ENCODE data around the gene CAPS. TPM values are rescaled to one million over a fixed set of nuclear protein-coding genes. Genes with fewer than 3 reads are reported as not detected.
A peak's percentile ranks its signal among the peaks of the same experiment; 100 is the strongest.

Gene CAPS
- total and polyA plus RNA-seq, 7 donors = 3.6 to 18.6 (median 8.4) TPM

DNA sequence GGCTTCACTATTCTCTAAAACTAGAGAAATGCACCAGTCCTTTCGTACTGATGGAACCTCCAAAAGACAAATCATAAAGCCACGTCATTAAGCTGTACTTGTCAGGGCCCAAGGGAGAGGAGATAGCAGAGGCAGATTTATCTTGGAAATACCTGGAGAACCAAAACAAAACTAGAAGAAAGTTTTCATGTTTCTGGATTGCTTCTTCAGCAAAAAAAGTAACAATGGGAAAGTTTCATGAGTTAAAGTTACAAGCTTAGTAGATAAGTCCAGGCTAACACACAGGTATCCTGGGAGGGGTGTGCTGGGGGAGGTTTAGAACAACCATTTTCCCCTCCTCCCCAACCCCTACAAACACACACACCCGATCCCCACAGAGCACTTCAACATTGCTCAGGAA lies 42.3 kb downstream of the CAPS start:
- 77 to 84% methylated on average over 3 of the region's 3 CpGs for WGBS, 2 donors
- no peak for DNase-seq
- Histone ChIP-seq H3K4me1 (peaks cover 0 to 99% (median 81%) of the 10 kb centered on the region in 4 donors), H3K27ac (peak overlapping the region; percentile 82 to 92 (median 88)), H3K36me3 (no peaks in the 10 kb centered on the region), H3K9me3 (no peaks in the 10 kb centered on the region), H3K4me3 (no peak overlapping the region), H3K27me3 (no peaks in the 10 kb centered on the region)
- intact Hi-C loops (cut with DNase I) = no loop called here
- TF ChIP-seq POLR2A (IDR thresholded peaks at IDR 0.05) (no peak), POLR2AphosphoS5 (IDR thresholded peaks at IDR 0.05) (no peak), EP300 (IDR thresholded peaks at IDR 0.05) (no peak)
- TF ChIP-seq, protein P1, sequence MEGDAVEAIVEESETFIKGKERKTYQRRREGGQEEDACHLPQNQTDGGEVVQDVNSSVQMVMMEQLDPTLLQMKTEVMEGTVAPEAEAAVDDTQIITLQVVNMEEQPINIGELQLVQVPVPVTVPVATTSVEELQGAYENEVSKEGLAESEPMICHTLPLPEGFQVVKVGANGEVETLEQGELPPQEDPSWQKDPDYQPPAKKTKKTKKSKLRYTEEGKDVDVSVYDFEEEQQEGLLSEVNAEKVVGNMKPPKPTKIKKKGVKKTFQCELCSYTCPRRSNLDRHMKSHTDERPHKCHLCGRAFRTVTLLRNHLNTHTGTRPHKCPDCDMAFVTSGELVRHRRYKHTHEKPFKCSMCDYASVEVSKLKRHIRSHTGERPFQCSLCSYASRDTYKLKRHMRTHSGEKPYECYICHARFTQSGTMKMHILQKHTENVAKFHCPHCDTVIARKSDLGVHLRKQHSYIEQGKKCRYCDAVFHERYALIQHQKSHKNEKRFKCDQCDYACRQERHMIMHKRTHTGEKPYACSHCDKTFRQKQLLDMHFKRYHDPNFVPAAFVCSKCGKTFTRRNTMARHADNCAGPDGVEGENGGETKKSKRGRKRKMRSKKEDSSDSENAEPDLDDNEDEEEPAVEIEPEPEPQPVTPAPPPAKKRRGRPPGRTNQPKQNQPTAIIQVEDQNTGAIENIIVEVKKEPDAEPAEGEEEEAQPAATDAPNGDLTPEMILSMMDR (IDR thresholded peaks at IDR 0.05) = no peak

DNA sequence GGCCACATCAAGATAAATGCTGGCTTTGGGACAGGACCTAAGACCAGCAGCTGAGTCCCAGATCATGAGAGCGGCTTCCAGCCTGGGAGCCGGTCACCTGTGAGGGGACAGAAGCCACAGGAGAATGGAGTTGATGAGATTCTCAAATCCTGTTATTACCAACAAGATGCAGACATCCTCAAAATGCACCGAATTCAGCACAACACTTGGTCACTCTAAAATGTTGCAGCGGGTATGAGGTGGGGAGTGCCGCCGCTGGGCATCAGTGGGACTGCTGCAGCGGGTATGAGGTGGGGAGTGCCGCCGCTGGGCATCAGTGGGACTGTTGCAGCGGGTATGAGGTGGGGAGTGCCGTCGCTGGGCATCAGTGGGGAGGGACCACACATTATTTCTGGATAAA lies 42.7 kb downstream of the CAPS start:
- H3K9me3 ChIP-seq = no peaks in the 10 kb centered on the region
- no peaks in the 10 kb centered on the region for H3K27me3 ChIP-seq
- intact Hi-C loops (cut with DNase I) = no loop called here
- 95 to 96% methylated on average over 12 of the region's 12 CpGs for WGBS, 2 donors
- TF ChIP-seq POLR2A (IDR thresholded peaks at IDR 0.05) (no peak), POLR2AphosphoS5 (IDR thresholded peaks at IDR 0.05) (no peak), EP300 (IDR thresholded peaks at IDR 0.05) (no peak)
- TF ChIP-seq, protein P1 (IDR thresholded peaks at IDR 0.05) = no peak
- no peak for DNase-seq
- no peak overlapping the region for H3K4me3 ChIP-seq
- no peaks in the 10 kb centered on the region for H3K36me3 ChIP-seq
- peaks cover 0 to 99% (median 81%) of the 10 kb centered on the region in 4 donors for H3K4me1 ChIP-seq
- peak overlapping the region; percentile 82 to 92 (median 88) for H3K27ac ChIP-seq

DNA sequence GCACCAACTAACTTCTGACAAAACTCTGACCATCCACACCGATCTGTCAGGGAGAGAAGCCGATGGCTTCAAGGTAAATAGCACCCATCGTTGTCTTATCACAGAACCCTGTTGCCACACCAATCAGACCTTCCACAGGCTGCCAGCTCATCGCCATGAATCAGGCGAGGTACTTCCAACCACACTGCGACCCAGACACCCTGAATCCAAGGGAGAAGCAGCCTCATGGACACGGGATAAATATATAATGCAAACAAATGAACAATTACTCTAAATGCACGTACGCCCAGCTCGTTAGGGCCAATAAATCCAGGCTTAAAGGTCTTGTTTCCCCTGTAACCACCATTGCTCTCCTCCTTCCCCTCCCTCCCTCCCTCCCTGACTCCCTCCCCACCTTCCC lies 43.1 kb downstream of the CAPS start:
- Histone ChIP-seq H3K4me1 (peaks cover 0 to 99% (median 81%) of the 10 kb centered on the region in 4 donors), H3K4me3 (no peak overlapping the region), H3K36me3 (no peaks in the 10 kb centered on the region), H3K27ac (peak overlapping the region; percentile 52 to 92 (median 88)), H3K9me3 (no peaks in the 10 kb centered on the region), H3K27me3 (no peaks in the 10 kb centered on the region)
- WGBS, 2 donors = 20 to 66% methylated on average over 10 of the region's 10 CpGs
- DNase-seq = no peak
- intact Hi-C loops (cut with DNase I) = no loop called here
- TF ChIP-seq POLR2A (IDR thresholded peaks at IDR 0.05) = no peak
- TF ChIP-seq, protein P1 (IDR thresholded peaks at IDR 0.05) = no peak
- TF ChIP-seq EP300 (IDR thresholded peaks at IDR 0.05) = no peak
- TF ChIP-seq POLR2AphosphoS5 (IDR thresholded peaks at IDR 0.05) = no peak

DNA sequence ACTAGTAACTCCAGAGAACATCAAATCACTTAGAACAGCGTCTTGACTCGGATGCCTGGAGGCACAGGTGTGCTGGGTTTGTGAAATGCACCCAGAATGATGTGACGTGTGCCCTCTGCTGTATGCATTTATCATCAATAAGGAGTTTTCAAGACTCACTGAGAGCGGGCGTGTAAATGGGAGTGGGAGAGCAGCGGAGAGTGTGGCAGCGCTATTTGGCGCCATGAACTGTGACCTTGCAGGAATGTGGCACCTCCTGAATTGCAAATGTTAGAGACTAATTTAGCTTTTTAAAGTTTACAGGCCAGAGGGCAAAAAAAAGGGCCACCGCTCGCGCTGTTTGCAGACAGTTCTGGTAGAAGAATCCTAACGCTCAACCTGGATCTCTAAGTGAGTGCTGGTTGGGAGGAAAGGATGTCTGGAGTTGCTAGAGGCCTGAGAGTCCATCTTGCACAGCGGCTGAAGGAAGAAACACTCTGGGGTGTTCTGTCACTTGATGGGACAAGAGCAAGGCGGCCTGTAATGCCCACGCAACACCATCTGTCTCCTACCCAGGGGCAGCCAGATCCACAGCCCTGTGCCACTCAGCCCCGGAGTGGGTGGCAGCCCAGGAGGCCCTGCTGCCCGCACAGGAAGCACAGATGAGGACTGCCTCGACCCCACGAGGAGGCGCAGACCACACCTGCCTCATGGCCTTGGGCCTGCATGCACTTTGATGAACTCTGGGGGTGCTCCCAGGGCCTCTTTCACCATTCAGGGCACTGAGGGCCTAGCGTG lies 44.2 kb downstream of the CAPS start:
- TF ChIP-seq POLR2A (IDR thresholded peaks at IDR 0.05) (no peak), POLR2AphosphoS5 (IDR thresholded peaks at IDR 0.05) (no peak), EP300 (IDR thresholded peaks at IDR 0.05) (no peak)
- TF ChIP-seq, protein P1 (IDR thresholded peaks at IDR 0.05) = no peak
- no peaks in the 10 kb centered on the region for H3K27me3 ChIP-seq
- H3K4me1 ChIP-seq = peaks cover 0 to 99% (median 79%) of the 10 kb centered on the region in 4 donors
- H3K4me3 ChIP-seq = no peak overlapping the region
- no peaks in the 10 kb centered on the region for H3K9me3 ChIP-seq
- no peaks in the 10 kb centered on the region for H3K36me3 ChIP-seq
- DNase-seq = no peak
- intact Hi-C loops (cut with DNase I) = no loop called here
- H3K27ac ChIP-seq = peak overlapping the region; percentile 5 to 89 (median 52)
- 76 to 84% methylated on average over 21 of the region's 21 CpGs for WGBS, 2 donors
